HG03060 (cell line): Measurements from ENCODE around the gene IRF2BP2.

Experiments
- ATAC-seq: cut with Tn5 transposase; IDR thresholded peaks from one replicate; pipeline ENCODE4 v1.9.1; 2021; ENCODE audit warnings: low read depth, moderate number of reproducible peaks; ENCODE audit not compliant: unreplicated experiment

IRF2BP2 gene

DNA sequence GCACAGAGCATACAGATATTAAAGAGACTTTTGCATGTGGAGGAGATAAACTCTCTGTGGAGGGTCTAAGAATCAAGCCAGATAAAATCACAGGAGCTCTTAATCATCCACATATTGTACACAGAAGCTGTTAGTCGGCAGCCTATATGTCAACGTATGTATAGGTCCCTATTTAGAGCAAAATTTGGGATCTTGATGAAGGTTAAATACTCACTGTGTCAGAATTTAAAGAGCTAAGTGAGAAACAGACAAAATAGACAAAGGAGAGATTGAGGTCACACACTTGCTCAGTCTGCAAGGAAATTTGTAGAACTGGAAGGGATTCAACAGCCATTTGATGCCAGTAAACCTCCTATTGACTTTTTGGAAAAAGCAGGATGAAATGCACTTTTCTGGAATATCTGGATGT, 4.1 kb upstream of the IRF2BP2 start:
- ATAC-seq, result no peak

DNA sequence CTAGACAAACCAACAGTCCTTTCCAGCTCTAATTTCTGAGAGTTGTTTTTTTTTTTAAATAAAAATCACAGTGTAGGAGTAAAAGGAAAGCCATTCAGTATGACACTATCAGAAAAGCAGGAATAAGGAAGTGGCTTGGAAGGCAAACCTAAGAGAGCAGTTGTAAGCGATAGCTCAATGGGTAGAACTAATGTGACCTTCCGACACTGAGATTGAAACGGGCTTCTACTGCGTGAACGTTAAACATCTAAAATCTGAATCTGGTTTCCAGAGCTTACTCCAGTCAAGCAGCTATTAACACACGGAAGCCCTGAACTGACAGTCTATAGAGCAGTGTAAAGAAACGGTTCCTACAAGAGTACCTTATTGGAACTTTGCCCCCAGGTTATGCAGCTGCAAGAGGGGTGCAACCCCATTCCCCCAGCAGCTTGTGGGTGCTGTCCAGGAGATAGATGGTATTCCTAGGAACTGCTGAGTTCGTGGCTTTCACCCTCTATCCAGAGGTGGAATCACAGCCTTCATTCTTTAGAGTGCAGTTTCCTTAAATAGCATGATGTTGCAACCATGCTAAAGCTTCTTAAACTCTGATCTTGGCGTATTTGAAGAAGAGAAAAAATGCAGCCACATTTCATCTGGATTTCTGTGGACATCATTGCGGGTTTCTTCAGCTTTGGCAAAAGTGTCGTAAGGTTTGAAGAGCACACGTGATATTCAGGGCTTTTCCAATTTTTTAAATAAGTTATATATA, 3.3 kb upstream of the IRF2BP2 start:
- ATAC-seq, result no peak

DNA sequence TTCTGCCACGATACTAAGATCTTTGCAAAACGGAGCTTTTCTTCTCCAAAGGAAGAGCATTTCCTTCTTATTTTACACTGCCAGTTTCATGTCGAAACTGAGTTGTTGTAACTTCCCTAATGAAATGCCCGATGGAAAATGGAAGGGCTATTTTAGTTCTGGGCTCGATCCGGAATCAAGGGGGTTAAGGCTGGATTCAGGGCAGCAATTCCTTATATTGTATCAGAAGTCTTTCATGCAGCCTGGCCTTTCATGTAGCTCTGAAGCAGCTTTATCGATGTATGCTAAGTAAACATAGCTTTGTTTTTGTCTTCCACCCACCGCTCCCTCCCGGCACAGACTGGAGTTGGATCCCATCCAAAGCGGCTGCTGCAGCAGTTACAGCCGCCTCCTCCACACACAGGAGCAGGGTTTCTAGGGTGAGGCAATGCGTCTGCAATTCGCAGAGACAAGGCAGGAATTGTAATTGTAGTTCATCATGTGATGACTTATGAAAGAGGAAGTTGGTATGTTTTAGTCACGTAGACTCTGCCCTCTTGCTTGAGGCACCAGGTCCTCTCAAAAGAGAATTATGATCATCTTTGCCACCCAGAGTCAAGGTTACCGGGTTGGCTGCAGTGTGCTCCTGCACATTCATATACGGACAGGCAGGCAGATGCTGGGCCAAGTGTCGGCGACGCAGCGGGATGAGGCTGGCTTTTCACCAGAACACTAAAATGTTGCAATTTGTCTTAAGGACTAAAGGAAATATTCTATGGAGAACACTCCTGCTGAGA, 2.6 kb upstream of the IRF2BP2 start:
- peak; percentile 40 for ATAC-seq

DNA sequence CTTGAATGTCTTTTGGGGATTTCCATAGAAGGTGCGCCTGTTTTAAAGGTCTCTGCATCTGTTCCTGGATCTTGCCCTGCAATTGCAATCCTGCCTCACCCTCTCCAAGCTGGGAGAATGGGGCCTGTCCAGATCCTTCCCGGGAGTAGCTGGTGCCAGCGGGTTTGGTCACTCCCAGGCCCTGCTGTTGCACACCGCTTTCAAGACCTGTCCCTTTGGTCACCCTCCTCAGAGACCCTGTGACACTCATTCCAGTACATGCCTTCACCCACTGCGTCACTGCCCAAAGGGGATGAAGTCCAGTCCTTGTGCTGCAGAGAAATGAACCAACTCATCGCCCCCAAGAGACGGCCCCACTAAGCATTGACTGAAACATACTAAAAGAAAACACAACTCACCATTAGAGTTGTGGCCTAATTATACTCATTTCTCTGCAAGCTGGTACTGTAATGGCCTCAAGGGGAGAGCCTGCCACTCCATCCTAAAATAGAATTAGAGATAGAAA, 1.9 kb upstream of the IRF2BP2 start:
- no peak for ATAC-seq

DNA sequence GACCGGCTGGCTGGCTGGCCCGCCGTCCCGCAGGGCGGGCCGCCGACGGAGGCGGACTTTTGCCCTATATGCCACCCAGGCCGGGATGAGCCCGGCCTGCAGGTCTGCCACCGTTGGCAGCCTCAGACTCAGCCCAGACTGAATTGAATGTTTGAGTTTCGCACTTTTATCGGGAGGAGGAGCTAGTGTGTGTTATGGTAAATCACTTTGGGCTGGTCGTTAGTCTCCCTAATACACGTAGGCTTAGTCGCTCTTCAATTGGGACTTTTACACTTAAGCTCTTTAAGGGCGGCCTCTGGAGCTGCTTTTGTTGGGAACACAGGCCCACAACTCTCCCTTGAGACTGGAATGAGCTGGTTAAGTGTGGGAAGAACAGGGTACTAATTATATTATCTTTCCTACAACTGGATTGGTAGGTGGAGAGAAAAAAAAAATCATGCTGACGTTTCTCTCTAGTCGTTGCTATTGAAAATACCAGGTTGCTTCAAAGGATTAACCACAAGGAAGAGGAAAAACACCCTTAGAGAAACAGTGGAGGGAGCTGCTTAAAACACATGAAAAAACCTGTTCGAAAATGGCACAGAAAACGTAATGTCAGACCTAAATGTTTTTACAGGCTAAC, 1.4 kb upstream of the IRF2BP2 start:
- peak; percentile 8 for ATAC-seq

DNA sequence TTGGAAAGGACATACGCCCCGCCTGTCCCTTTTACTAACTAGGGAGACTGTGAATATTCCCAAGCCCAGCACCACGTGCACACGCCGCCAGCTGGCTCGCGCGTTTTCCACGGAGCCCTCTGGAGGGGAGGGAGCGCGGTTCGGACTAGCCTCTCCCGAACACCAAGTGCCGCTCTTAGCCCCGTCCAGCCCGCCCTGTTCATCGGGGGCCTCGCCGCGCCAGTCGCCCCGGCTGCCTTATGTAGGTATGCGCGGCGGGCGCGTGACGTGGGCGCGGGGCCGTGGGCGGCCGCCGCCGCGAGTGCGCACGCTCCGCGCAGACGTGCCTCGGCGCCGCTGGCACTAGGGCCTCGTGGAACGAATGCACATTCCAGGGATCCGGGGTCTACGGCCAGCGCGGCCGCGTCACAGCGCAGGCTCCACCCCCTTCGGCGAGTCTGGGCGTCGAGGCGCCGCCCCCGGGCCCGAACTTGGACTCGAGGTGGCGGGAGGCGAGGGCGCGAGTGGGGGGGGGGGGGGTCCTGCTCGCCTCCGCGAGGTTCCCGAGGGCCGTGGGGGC, 767 bp upstream of the IRF2BP2 start:
- ATAC-seq, result peak; percentile 22

DNA sequence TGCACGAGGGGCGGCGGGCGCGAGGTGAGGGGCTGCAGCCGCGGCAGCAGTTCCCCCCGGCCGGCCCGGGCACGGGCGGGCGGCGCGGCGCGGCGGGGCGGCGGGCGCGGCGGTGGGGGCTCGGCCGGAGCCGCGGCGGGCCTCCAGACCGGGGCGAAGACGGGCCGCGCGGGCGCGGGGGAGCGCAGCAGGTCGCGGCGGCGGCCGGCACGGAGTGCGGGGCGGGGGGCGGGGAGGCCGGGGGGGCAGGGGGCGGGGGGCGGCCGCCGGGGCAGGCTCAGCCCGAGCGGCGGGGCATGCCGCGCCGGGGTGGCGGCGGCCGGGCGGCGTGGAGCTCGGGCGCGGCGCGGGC, 311 bp downstream of the IRF2BP2 start:
- ATAC-seq, result no peak

DNA sequence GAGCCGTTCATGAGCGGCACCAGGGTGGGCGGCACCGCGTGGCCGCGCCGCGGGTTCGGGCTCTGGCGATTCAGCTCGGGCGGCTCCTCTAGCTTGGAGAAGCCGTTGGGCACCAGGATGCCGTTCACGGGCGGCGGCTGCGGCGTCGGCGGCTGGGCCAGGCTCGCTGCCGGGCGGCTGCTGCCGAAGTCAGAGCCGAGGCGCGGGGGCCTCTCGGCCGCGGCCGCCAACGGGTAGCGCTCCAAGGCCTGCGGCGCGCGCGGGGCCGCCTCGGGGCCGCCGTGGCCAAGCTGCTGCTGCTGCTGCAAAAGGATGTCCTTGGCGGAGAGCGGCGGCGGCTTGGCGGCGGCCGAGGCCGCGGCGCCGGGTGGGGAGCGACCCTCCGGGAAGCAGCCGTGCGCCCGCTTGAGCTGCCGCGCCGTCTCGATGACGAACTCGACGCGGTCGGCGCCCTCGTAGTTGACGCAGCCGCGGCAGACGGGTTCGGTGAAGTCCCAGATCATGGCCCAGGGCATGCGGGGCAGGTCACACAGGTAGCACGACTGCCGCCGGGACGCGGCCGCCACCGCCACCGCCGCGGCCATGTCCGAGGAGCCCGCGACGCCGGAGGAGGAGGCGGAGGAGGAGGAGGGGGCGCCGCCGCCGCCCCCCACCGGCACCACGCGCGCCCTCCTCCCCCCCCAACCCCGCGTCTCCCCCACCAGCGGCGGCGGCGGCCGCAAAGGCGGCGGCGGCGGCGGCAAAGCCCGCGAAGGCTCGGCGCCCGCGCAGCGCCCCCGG, 877 bp downstream of the IRF2BP2 start:
- no peak for ATAC-seq

DNA sequence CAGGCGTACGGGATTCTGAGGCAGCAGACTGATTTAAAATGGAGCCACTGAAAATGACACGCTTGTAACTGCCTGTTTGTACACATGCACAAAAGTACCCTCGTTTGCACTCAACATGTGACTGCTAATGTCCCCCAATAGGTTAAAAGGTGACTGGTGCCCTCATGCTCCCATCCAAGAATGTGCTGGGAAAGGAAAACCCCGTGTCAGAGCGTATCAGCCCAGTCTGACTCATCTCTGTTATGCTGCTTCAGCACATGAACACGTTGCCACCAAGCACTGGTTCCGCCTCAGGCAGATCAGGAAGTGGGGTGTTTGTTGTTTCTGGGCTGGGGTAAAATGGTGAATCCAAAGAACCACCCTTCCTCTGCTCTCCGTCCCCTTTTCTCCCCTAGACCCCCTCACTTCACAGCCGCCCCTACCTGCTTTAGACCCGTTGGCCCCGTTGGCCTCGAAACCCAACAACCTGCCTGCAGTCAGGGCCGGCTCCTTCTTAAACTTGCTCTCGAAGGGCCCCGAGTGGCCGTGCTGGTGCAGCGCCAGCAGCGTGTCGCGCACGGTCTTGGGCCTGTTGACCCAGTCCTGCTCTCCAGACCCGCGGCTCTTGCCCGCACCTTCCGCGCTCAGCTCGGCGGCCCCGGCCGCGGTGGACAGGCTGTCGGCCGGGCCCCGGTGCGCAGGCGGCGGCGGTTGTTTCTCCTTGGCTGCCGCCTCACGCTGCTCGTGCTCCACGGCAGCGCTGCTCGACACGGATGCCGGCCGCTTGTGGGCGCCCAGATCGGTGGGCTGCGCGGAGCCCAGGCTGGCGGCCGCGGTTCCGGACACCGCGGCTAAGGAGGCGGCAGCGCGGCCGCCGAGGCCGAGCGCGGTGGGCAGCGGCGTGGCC, 1.7 kb downstream of the IRF2BP2 start:
- ATAC-seq, result peak; percentile 16

DNA sequence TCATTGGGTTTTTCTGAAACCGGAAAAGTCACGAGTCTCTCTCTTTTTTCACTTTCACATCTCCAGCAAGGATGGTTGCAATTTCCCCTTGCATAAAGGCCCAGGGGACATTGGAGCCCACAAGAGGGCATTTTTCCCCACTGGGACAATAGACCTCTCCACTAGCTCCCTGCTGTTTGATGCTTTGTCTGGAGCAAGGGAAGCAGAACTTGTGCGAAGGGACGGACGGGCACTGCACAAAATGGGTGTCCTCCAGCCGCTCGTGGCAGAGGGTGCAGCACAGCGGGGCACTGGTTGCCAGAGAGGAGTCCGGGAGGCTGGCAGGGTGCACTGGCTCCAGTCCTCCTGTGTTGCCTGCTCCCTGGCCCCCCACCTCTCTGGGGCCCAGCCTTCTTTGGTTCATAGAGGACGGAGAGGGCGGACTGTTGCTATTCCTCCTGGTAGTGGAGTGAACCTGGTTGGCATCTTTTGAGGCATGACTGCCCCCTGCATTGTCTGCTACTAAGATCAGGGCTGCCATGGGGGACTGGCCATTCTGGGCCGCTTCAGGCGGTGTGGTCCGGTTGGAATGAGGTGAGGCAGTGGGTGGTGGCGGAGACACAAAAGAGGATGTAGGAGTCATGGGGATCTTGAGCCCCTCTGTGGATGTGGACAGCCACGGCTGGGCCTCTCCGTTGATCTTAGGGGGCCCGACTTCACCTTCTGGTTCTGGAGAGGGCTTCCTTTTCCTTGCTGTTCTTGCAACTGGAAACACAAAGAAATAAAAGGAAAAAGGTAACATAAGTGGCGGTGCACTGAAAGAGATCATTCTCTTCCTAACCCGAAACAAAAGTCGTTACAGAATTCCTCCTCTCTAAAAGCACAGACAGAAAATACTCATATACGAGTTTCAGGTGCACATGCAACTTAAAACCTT, 2.6 kb downstream of the IRF2BP2 start:
- no peak for ATAC-seq

DNA sequence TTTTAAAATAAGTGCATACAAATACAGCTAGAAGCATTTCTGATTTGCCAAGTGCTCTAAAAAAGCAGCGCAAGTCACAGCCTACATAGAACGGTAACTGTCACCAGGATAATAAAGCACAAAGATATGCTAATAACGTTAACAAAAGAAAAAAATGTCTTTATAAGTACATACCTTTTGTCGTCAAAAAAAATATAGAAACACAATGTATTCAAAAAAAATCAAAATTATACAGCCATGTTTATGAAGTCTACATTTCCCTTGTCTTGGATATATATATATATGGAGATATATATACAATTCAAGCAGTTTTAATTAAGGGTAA, 3.2 kb downstream of the IRF2BP2 start:
- no peak for ATAC-seq

DNA sequence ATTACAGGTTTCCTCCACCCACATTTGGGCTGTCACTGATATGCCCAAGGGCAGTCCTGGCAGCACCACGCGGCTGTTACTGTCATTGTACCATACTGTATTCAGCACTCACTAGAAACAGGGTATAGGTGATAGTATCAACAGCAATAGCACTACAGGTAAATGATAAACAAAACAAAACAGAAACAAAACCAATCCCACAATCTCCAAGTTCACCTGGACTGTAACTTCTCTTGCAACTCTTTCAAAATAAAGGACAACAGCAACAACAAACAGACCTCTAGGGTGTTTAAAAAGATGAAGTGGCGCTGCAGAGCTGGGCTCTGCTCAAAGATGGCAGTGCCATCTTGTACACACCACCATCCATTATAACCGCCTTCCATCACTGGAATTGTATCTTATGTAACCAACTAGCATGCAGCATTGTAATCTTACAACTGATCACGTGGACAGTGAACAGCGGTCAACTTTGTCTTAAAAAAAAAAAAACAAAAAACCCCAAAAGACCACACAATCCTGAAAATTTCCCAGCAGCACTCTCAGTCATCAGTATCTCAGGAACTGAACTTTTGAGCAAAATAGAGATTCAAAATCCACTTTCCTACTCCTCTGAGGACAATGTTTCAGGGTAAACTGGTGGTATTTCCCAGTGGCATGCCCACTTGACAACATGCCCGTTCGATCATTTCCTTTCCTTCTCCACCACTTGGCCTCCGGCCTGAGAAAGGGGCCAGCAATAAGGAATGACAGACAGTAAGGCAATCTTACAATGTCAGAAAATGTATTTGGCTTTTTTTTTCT, 3.8 kb downstream of the IRF2BP2 start:
- no peak for ATAC-seq

DNA sequence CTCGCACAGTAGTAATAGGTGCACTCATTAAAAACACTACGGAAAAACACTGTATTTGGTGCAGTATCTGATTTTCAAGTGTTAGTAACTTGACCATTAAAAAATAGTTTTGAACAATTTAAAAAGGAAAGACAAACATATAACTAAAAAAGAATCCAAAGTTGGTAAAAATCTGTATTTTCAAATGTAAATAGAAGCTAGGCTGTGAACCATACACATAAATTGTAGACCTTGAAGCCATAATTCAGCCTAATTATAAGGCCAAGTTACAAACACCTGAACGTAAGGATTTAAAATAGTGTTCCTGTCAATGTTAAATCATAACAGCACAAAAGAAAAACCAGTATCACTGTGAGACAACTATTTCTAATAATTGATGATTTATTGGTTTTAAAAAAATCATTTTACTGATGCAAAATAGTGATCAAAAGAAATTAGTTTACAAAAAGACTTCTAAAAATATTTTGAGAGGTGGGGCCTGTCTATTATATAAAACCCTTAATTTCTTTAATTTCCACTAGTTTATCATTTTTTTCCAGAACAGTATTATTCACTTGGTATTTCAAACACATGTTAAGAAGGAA, 4.5 kb downstream of the IRF2BP2 start:
- ATAC-seq, result no peak

DNA sequence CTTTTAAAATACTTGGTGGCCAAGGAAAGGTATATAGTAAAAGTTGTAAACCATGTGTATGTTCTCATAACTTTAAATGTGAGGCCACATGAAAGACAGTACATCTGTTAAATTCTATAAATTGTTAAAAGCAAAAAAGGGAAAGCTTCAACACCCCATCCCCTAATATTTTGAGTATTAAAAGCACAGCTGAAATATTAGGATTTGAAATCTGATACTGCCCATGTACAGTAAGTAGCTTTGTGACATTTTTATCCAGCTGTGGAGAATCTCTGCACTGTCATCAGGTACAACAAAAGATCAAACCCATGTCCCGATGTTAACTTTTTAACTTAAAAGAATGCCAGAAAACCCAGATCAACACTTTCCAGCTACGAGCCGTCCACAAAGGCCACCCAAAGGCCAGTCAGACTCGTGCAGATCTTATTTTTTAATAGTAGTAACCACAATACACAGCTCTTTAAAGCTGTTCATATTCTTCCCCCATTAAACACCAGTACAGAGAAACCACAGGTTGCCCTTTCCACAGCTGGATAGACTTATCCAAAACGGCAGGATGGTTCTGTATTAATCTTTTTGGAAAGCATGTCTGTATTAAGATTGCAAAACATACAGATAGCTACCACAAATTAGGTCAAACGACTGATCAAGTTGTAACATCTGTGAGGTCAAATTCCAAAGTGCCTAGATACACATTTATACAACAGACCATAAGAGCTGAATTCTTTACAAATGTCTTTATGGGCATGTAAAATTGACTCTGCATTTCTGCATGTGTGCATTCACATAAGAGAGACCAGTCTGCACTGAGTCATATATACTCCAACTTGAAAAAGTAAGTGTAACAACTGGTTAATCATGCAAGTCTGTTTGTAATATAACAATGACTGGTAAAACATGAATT, 5.2 kb downstream of the IRF2BP2 start:
- no peak for ATAC-seq

DNA sequence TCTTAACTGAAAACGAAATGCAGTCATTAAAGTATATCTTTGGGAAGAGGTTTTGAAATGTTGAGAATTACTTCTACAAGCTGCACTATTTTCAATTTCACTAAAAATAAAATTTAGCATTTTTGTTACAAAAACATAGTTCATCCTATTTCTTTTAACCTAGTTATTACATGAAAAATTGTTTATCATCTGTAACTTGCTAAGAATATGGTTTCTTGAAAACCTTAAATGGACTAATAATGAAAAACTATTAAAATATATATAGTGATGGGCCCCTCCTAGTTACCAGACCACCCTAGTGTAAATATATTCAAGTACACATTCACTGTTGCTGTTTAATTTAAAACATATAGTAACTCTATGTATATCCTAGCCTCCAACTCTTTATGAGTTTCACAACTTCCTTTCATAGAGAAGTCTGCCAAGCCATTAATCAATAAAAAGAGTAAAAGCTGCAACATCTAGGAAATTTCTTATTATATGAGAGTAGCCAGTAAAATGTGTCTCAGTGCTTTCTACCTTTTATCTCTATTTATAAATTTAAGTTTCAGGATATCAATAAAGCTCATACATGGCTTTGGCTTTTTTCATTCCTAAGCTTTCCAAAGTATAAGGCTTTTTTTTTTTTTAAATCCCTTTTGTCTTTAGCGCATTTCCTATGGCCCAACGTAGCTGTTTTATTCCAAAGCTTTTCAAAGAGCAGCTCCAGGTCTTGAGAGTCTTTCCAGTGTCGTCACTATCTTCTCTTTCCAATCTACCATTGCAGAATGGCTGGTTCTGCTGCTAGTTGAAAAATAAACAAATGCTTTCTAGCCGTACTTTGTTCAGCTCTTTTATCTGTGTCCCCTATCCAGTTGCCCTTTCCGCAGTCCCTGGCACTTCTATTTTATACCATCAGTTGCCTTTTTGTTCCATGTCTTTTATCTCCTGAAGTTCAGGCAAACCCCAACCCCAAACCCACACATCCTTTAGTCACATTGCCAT, 6.5 kb downstream of the IRF2BP2 start:
- ATAC-seq, result no peak
